NCI-H1105 treated with DMSO at 0.1 percent for 48 hours (cell line): ENCODE data around the gene CHST11.
A peak's percentile ranks its signal among the peaks of the same experiment; 100 is the strongest.

Source experiments
- DNase-seq: peaks from one replicate; lab custom pipeline; 2025; lab: John Stamatoyannopoulos, UW

Gene CHST11

DNA sequence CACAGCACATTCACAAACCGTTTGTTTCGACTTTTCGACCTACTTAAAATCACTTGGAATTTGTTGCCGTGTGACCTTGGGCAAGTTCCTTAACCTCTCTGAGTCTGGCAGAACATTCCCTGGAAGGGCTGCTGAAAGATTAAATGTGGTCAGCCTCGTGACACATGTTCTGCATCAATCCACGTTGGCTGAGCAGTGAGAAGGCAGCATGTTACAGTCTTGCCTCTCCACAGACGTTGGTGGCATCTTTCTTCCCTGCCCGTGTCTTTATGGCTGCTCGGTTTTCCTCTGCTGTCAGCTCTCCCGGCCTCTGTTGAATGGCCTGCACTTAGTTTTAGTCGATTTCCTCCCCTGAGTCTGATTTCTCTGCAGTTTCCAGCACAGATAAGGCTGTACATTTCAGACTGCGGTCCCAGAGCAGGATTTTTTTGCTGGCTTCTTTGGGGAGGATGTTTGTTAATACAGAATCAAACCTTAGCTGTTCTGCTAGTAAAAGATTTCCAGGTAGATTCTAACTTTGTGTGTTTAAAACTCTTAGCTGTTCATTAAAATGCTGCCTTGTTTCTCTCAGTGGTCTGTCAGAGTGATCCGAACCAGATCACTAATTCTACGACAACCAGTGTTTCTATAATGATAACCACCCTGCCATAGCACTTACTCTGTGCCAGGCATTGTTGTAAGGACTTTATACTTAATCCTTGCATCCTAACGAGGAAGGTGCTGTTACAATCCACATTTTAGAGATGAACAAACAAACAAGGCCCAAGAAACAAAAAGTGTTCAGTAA lies 217.1 kb downstream of the CHST11 start:
- no peak for DNase-seq

GRCh38 chr12:104676636-104677035 lies 219.9 kb downstream of the CHST11 start:
- DNase-seq: no peak

DNA sequence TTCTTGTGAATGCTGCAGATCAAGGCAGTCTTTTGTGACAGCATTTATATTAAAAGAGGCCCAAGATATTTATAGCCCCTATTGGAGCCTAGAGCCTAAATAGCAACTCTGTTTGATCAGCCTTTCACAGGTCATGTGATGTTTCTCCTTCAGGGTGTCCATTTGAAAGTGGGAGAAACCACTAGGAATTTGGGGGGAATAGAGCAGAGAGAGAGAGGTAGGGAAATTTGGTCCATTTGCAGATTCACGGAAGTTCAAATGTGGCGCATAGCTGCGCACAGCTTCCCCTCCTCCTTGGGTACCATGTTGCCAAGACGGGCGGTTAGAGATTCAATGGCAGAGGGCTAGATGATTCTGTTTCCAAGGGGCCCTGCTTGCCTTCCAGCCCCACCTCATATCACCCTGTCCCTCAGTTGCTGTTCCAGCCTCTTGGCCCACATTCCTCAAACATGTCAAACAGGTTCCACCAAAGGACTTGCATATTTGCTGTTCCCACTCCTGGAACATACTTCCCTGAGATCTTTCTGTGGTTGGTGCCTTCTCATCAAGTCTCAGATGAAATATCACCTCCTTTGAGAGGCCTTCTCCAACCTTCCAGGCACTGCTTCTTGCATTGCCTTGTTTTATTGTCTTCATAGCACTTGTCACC lies 220.8 kb downstream of the CHST11 start:
- DNase-seq: no peak

- peak; percentile 25 for DNase-seq
Measured at GRCh38 chr12:104680070-104680469, 223.3 kb downstream of the CHST11 start.

- DNase-seq: no peak
Measured at GRCh38 chr12:104680491-104680890, 223.7 kb downstream of the CHST11 start.

- no peak for DNase-seq
Measured at GRCh38 chr12:104681012-104681690, 224.4 kb downstream of the CHST11 start.

DNA sequence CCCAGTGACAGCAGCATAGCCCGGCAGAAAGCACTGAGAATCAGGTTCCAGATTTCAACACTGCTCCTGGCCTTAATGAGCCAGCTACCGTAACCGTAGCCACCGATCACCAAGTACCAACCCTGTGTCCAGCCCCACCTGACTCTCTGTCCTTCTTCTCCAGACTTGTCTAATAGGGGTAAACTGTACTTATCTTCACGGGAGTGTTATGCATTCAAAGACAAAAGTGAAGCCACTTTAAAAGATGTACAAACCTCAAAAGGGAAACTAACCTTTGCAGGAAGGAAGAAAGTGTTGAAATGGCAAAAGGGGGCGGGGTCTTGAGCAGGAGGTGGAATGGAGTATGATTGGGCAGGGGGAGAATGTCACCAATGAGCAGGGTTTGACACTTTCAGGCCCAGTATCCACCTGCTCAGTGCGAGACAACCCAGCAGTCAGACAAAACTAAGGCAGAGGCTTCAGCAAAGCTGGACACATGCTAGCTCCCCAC lies 226.1 kb downstream of the CHST11 start:
- DNase-seq: no peak

DNA sequence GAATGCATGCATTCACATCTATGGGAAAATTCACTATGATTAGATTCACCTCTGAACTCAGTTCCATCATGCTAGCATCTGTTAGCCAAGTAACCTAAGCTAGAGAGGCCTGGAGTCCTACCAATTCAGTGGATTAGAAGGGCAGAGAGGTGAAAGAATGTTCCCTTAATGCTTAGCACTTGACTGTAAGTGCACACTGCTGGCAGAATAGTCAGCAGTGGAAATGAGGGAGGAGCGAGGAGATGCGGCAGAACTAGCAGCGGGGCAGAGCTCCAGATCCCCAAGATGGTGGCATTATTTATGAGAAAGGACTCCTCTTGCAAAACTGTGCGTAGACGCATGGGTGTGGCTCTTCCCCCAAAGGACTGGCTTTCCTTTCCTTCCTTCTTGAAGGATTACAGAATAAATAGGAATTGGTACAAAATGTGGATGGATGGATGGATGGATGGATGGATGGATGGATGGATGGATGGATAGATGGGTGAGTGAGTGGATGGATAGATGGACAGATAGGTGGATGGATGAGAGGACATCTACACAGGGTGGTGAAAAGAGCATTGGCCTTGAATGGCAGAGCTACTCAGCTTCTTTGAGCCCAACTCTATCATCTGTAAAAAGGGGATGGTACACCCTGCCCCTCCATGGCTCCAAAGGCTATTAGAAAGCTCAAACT lies 227.2 kb downstream of the CHST11 start:
- no peak for DNase-seq

DNA sequence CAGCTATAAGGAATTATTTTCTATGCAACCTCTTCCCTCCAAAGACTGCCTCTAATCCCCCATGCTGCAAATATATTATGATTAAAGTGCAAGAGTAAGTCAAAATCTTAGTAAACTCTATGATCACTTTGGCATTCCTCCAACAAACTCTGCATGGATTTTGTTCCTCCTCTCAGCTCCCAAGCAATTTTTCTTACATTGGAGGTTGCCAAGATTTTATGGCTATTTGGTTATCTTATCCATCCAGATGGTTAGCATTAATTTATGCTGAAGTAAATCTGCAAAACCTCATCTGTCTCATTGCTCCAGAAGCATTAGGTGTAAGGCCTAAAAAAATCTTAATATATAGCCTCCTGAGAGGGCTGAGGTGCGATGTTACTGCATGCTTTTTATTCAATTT lies 228.1 kb downstream of the CHST11 start:
- DNase-seq: peak; percentile 50

GRCh38 chr12:104685366-104685765 lies 228.6 kb downstream of the CHST11 start:
- DNase-seq: no peak

DNA sequence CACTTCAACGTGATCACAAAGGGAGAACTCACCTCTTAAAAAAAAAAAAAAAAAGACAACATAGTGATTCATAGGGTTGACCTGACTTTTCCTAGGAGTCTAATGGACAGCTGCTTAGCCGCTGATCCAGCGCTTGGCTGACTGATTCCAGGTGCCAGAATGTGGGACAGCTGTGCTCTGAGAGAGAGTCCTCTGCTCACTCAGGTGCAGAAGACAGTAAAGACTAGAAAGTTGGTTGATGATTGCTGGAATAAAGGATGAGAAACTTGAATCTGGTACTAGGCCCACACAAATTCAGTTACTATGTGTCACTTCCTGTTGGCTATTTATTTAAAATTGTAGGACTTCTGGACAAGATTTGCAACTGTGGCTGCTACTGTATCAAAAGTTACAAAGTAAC lies 229.4 kb downstream of the CHST11 start:
- DNase-seq: no peak

GRCh38 chr12:104687823-104688573 lies 231.2 kb downstream of the CHST11 start:
- no peak for DNase-seq

DNA sequence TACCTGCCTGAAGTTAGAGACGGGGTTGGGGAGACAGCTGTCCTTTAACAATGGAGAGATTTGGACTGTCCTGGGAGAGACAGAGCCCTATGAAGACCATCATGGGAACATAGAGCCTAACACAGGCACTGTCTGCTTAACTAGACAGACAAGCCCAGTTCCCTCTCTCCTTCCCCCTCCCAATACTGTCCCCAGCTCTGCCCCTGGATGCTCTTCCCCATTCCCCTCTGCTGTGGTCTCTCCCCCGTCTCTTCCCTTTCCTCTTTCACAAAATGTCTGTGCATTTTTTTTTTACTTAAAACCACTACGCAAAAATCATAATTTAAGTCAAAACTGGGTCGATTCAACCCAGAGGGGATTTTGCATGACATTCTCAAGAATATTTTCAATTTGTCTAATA lies 232.9 kb downstream of the CHST11 start:
- DNase-seq: no peak

DNA sequence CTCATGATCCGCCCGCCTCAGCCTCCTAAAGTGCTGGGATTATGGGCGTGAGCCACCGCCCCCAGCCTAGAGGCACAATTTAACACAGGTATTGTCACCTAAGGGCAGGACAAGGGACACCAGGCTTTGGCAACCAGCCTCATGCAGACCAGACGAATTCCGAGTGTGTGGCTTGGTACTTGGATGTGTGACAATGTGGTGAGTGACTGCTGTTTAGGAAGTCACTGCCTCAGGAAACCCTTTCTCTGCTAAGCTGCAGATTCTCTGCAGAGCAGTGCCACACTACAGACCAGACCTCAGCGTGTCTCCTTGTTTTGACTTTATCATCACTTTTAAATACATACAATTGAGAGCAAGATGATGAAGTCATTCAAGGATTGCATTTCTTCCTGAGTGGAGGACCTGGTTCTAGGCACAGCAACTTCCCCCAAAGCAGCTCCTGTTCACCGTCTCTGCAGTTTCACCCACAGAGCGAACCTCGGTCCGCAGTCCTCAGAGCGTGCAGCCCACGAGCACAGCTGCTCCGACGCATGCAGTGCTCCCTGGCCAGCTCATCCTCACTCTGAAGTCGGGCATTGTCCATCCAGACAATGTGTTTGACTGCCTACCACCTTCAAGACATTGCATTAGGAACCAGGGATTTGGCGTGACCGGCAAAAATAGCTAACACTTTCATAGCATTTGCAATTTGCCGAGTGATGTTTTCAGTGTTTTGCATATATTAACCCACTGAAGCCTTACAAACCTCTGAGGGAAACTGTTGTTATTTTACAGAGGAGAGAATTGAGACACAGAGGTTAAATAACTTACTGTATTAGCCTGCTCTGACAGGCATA lies 235.2 kb downstream of the CHST11 start:
- no peak for DNase-seq

- DNase-seq: no peak
Measured at GRCh38 chr12:104692557-104693218, 235.9 kb downstream of the CHST11 start.

DNA sequence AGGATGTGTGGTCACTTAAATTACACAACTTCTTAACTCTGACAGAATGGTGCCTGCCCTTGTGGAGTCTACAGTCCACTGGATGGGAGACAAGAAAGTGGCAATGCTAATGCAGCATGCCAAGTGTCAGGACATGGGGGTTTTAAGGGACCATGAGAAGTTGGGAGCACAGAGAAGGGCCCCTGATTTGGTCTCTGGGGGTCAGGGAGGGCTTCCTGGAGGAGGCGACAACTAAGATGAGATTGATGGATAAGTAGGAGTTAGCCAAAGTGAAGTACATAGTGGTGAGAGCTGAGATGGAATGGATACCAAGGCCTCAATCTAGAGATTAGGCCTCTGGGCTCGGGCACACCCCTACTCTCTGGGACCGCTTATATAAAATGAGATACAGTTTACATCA lies 236.7 kb downstream of the CHST11 start:
- no peak for DNase-seq

DNA sequence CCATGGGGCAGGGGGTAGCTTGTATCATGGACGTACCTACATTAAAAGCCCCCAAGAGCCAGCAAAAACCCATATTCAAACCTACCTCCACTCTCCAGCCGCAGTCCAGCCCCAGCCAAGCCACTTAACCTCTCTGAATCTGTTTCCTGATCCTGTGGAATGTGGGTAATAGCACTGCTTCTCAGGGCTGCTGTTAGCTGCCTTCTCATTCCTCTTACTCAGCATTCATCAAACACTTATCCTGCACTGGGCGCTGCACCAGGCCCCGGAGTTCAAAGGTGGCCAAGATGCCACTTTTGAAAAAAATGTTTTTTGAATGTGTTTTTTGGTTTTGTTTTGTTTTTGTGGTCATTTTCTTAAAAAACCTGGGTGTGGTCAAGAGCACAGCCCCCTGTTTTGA lies 237.4 kb downstream of the CHST11 start:
- no peak for DNase-seq

DNA sequence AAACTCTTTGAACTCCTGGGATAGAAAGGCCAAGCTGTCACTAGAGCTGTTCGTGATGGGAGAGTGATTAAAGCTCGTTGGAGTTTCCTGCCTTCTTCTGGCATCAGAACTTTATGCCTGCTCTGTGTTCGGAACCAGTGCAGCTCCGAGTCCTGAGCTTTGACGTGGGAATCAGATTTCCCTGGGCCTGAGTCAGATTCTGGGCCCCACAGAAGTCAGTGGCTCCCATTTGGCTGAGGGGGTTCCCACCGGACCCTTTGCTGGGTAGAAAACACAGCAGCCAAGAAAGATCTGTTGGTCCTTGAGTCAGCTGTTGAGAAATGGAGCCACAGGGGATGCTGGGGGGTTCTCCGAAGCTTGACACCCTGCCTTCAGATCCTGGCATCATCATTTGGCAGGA lies 238.0 kb downstream of the CHST11 start:
- no peak for DNase-seq

DNA sequence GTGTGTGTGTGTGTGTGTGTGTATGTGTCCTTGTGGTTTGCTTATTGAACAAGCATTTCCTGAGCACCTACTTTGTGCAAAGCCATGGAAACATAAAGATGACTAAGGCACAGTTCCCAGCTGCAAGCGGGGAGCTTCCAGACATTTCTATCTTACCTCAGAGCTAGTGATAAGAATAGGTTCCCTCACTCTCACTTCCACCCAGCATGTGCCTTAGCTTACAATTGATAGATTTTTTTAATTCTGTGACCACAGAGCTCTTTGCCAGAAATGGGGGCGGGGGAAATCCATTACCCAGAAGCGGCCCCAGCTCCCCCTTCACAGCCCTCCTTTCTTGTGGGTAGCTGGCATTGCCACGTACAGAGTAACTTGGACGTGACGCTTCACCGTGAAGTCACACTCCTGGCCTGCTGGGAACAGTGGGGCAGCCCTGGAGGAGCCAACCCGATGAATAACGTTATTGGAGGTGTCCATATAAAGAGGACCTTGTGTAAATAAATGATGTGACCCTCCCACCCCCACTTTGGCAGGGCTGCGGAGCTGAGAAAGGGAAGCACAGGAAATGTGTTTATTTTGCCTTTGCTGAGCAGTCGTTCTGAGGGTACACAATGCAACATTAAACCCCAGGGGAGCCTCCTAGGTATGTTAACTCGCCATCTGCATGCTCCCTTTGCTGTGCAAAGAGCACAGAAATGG lies 238.9 kb downstream of the CHST11 start:
- DNase-seq: no peak

GRCh38 chr12:104697186-104697585 lies 240.4 kb downstream of the CHST11 start:
- DNase-seq: no peak
